Keratinocyte (primary cell): ENCODE data around the gene CNNM3.

ENCODE experiments used
- EZH2 ChIP-seq: IDR thresholded peaks from one replicate; pipeline ENCODE4 v1.6.1; 2012; ENCODE audit warnings: inconsistent platforms, mild to moderate bottlenecking, low read length, moderate library complexity
- TF ChIP-seq, protein P1 (sequence below), 3 experiments: IDR thresholded peaks in 1 of 3; conservative IDR thresholded peaks in 1 of 3; optimal IDR thresholded peaks in 1 of 3; 2 replicates in 2 of 3; 3 replicates in 1 of 3; pipeline versions ENCODE3 to v1.5.1; 2011; ENCODE audit warnings: low read length in 3 of 3, mild to moderate bottlenecking in 3 of 3, moderate library complexity in 2 of 3, control low read depth in 1 of 3, inconsistent platforms in 1 of 3; ENCODE audit not compliant: insufficient read depth in 2 of 3; ENCODE audit errors: extremely low read depth in 1 of 3

DNA sequence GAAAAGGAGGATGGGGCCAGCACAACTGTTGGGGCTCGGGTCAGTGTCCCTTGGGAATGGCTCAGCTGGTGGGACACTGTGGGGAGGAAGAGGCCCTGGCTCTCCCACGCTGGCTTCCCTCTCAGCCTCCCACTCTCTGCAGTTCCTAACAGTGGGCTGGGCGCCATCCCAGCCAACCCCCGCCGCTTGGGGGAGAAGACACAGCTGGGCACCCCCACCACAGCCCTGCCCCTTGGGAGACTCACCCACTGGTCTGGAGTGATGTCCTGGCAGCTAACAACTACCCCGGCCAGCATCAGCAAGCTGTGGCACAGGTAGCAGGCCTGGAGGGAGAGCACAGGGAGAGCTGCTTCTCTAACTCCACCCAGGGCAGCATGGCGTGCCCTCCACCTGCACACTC is 62.1 kb downstream of the CNNM3 start:
- TF ChIP-seq, protein P1, sequence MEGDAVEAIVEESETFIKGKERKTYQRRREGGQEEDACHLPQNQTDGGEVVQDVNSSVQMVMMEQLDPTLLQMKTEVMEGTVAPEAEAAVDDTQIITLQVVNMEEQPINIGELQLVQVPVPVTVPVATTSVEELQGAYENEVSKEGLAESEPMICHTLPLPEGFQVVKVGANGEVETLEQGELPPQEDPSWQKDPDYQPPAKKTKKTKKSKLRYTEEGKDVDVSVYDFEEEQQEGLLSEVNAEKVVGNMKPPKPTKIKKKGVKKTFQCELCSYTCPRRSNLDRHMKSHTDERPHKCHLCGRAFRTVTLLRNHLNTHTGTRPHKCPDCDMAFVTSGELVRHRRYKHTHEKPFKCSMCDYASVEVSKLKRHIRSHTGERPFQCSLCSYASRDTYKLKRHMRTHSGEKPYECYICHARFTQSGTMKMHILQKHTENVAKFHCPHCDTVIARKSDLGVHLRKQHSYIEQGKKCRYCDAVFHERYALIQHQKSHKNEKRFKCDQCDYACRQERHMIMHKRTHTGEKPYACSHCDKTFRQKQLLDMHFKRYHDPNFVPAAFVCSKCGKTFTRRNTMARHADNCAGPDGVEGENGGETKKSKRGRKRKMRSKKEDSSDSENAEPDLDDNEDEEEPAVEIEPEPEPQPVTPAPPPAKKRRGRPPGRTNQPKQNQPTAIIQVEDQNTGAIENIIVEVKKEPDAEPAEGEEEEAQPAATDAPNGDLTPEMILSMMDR (optimal IDR thresholded peaks at IDR 0.05 in 1 of 3, IDR thresholded peaks at IDR 0.05 in 1 of 3, conservative IDR thresholded peaks at IDR 0.05 in 1 of 3; ENCODE audit: extremely low read depth in 1 of 3, insufficient read depth in 2 of 3, low read length in 3 of 3), result no peak
- no peak for TF ChIP-seq EZH2
